NCI-H2107 treated with DMSO at 0.1 percent for 48 hours (cell line): ENCODE results near the gene TGM4.

Source experiments
- DNase-seq: peaks from one replicate; lab custom pipeline; 2025; ENCODE audit not compliant: unreplicated experiment; lab: John Stamatoyannopoulos, UW

The TGM4 gene

GRCh38 chr3:44950275-44950734 lies 75.9 kb downstream of the TGM4 start:
- DNase-seq, result peak; percentile 45

DNA sequence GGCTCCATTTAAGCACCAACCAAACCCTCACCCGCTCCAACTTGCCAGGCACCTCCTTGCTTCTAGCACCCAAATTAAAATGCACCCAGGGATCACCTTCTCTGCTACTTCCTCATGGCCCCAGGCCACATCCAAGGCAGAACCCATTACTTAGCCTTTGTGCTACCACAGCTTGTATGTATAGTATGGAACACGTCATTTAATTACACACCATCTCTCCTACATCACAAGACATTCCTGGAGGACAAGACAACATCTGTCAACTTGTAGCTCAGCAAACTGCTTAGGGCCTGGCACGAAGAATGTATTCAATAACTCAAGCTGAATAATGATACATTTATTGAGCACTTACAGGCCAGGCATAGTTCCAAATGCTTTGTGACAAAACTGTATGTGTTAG lies 78.3 kb downstream of the TGM4 start:
- no peak for DNase-seq

GRCh38 chr3:44954304-44954703 lies 79.9 kb downstream of the TGM4 start:
- no peak for DNase-seq

- DNase-seq, result no peak
Observed at GRCh38 chr3:44954962-44955361, 80.6 kb downstream of the TGM4 start.

GRCh38 chr3:44955917-44956316 lies 81.5 kb downstream of the TGM4 start:
- no peak for DNase-seq

DNA sequence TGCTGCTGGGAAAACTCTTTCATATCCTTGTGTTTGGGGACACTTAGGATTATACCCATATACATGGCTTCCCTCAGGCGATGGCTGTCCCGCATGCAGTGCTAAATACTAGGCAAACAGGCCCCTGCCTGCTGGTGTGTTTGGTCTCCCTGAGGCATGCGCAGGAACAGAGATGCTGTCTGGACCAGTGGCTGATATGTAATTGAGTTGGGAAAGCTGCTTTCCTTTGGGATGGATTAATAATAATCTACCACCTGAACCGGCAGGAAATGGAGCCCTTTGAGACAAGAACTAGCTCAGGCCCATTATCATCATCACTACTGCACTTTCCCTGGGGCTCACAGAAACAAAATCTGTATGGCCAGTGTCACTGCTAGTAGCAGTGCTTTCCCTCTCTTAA lies 83.6 kb downstream of the TGM4 start:
- no peak for DNase-seq

DNA sequence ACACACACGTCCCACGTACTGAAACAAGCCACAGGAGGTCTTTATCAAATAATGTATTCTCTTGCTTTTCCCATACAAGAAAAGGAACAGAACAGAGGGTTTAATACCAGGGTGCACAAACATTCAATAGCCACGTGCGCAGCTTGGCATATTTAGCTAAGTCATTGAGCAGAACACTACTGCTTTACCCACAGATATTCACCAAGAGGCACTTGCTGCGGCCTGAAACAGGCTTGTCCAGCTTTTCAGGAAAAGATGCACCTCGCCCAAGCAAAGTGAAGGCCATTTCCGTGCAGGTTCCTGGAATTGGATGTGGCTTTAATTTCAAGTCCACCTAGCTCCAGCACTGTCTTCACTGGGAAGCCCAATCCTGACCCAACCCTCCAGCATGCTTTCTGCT lies 84.0 kb downstream of the TGM4 start:
- DNase-seq, result no peak

- no peak for DNase-seq
Observed at GRCh38 chr3:44960387-44961026, 86.1 kb downstream of the TGM4 start.

DNA sequence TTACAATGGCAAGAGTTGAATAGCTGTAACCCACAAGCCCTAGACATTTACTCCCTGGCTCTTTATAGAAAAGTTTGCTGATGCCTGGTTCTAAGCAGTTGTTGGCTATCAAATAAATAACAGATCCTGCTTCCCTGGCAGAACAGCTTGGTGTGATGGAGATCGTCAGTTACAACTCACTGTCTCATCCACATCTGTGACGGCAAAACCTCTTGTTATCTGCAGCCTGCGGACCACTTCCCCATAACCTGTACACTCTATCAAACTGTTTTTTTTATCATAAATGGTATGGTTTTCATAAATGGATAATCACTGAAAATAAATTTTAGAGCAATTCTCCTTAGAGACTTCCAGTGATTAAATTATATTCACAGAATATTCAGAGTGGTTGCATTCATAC lies 87.5 kb downstream of the TGM4 start:
- no peak for DNase-seq

- DNase-seq, result no peak
Observed at GRCh38 chr3:44962621-44963393, 88.4 kb downstream of the TGM4 start.

DNA sequence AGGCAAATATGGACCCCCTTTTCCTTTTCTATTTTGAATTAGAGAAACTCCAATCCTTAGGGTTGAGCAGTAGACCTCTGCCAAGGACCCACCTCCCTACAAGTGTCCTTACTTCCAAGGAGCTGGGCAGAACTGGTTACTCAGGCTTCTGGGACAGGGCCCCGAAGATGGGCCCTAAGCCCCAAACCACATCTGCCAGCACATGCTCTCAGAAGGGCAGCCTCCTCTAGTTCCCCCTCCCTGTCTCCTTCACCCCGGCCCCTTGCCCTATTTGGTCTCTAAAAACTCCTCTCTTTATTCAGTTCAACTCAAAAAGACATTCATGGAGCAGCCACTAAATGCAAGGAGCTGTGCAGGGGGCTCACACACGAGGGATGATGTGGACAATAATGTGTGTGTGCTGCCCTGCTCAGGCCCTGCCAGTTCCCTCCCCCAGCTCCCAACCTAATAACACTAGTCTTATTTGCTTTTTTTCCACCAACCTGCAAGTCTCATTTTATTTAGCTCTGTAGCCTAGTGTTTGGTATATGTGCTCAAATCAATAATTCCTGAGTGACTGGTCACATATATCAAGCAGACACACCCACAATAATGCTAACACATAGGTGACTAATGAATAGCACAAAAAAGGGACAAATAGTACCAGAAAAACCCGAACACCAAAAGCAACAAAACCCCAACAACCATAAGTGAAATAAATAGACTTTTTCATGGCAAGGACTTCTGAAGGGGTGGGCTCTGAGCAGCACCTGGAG lies 89.3 kb downstream of the TGM4 start:
- DNase-seq, result no peak
